ENCODE measurements around the gene DGAT2.

Gene DGAT2

GRCh38 chr11:75757651-75758050 is 10.9 kb upstream of the DGAT2 start:
- DNase-seq = no peak

GRCh38 chr11:75759832-75760231 is 8.7 kb upstream of the DGAT2 start:
- DNase-seq = no peak

- no peak for DNase-seq
These were observed 8.3 kb upstream of the DGAT2 start for GRCh38 chr11:75760243-75760642.

- DNase-seq = peak; percentile 55
These were observed 7.7 kb upstream of the DGAT2 start for GRCh38 chr11:75760710-75761493.

GRCh38 chr11:75762158-75762557 is 6.4 kb upstream of the DGAT2 start:
- DNase-seq = no peak

- no peak for DNase-seq
These were observed 5.7 kb upstream of the DGAT2 start for GRCh38 chr11:75762885-75763284.

GRCh38 chr11:75763846-75764245 is 4.7 kb upstream of the DGAT2 start:
- DNase-seq = no peak

GRCh38 chr11:75765116-75765515 is 3.5 kb upstream of the DGAT2 start:
- DNase-seq = no peak

GRCh38 chr11:75766443-75767227 is 1.9 kb upstream of the DGAT2 start:
- no peak for DNase-seq

GRCh38 chr11:75767228-75767572 is 1.4 kb upstream of the DGAT2 start:
- no peak for DNase-seq

- no peak for DNase-seq
These were observed 826 bp upstream of the DGAT2 start for GRCh38 chr11:75767793-75768111.

GRCh38 chr11:75768909-75769771 is 562 bp downstream of the DGAT2 start:
- DNase-seq = no peak

- no peak for DNase-seq
These were observed 1.5 kb downstream of the DGAT2 start for GRCh38 chr11:75770102-75770501.

GRCh38 chr11:75771646-75772410 is 3.2 kb downstream of the DGAT2 start:
- peak; percentile 56 for DNase-seq

GRCh38 chr11:75773595-75774353 is 5.2 kb downstream of the DGAT2 start:
- DNase-seq = no peak

- DNase-seq = no peak
These were observed 6.5 kb downstream of the DGAT2 start for GRCh38 chr11:75775056-75775455.

GRCh38 chr11:75776546-75776945 is 8.0 kb downstream of the DGAT2 start:
- no peak for DNase-seq

GRCh38 chr11:75777461-75778110 is 9.0 kb downstream of the DGAT2 start:
- peak; percentile 19 for DNase-seq

GRCh38 chr11:75778962-75779361 is 10.4 kb downstream of the DGAT2 start:
- no peak for DNase-seq

- no peak for DNase-seq
These were observed 11.4 kb downstream of the DGAT2 start for GRCh38 chr11:75779960-75780359.

- no peak for DNase-seq
These were observed 12.3 kb downstream of the DGAT2 start for GRCh38 chr11:75780888-75781287.

- no peak for DNase-seq
These were observed 12.7 kb downstream of the DGAT2 start for GRCh38 chr11:75781296-75781695.
